ENCODE measurements around the gene WDR35. TPM values are rescaled to one million over a fixed set of nuclear protein-coding genes. Genes with fewer than 3 reads are reported as not detected.

The WDR35 gene
- total and polyA plus RNA-seq, 10 of the 15 experiments (the other 5 are each of a cell fraction or from before 2014, with no cell fraction given): 3.0 to 9.3 (median 6.3) TPM

DNA sequence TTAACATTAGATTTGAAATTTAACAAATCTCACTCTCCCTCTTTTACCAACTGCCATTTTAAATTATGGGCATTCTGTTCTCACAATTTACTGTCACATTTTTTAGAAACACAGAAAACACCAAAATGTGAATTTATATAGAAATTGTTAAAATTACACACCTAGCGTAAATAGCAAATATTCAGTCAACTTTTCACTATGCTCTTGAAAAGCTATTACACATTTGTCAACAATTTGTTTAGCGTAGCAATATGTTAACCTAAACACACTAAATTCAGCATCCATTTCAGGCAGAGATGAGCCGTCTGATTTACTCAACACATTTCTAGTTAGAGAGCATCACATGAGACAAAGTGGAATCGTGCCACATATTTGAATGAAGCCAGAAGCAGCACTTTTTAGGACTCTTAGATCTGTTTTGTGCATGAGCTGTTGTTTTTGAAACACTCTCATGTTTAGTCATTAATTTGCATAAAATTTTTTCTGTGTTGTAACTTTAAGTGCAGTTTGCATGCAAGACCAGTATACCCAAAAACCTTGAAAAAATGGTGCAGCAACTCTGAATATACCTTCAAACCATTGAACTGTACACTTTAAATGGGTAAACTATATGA, 96.3 kb downstream of the WDR35 start (continued):
- TF ChIP-seq ZNF622 (IDR thresholded peaks at IDR 0.05): no peak
- no peak for TF ChIP-seq EGR1 (IDR thresholded peaks at IDR 0.05; ENCODE audit: borderline replicate concordance in 1 of 2, low read depth in 2 of 2, low read length in 2 of 2)
- no peak for TF ChIP-seq RAD51 (IDR thresholded peaks at IDR 0.05)
- no peak for TF ChIP-seq POLR2AphosphoS2 (IDR thresholded peaks at IDR 0.05; ENCODE audit: low read depth, low read length)
- TF ChIP-seq BCL11A (IDR thresholded peaks at IDR 0.05; ENCODE audit: low read depth, low read length): no peak
- peak; percentile 52; the same call in 1 of the 2 replicates for TF ChIP-seq RUNX3 (IDR thresholded peaks at IDR 0.05; ENCODE audit: low read length)
- TF ChIP-seq, protein P1, sequence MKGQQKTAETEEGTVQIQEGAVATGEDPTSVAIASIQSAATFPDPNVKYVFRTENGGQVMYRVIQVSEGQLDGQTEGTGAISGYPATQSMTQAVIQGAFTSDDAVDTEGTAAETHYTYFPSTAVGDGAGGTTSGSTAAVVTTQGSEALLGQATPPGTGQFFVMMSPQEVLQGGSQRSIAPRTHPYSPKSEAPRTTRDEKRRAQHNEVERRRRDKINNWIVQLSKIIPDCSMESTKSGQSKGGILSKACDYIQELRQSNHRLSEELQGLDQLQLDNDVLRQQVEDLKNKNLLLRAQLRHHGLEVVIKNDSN (IDR thresholded peaks at IDR 0.05; ENCODE audit: borderline replicate concordance, extremely low read length, insufficient read depth, low read depth, low read length): no peak
- TF ChIP-seq KAT2A (conservative IDR thresholded peaks at IDR 0.05; ENCODE audit: control insufficient read depth, low read depth, low read length): no peak
- no peak for TF ChIP-seq NRF1 (conservative IDR thresholded peaks at IDR 0.05; ENCODE audit: low read depth, low read length)
- no peak for TF ChIP-seq BACH1 (IDR thresholded peaks at IDR 0.05; ENCODE audit: borderline replicate concordance)
- TF ChIP-seq, protein P2, sequence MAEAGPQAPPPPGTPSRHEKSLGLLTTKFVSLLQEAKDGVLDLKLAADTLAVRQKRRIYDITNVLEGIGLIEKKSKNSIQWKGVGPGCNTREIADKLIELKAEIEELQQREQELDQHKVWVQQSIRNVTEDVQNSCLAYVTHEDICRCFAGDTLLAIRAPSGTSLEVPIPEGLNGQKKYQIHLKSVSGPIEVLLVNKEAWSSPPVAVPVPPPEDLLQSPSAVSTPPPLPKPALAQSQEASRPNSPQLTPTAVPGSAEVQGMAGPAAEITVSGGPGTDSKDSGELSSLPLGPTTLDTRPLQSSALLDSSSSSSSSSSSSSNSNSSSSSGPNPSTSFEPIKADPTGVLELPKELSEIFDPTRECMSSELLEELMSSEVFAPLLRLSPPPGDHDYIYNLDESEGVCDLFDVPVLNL (IDR thresholded peaks at IDR 0.05; ENCODE audit: low read depth, low read length): no peak
- no peak for TF ChIP-seq KLF5 (IDR thresholded peaks at IDR 0.05; ENCODE audit: partially characterized antibody)

Data from GM12878 (cell line).